ENCODE results near the gene REEP6. TPM values are rescaled to one million over a fixed set of nuclear protein-coding genes. Genes with fewer than 3 reads are reported as not detected.

Gene REEP6
- total and polyA plus RNA-seq, 2 donors (not counting 1 experiment from before 2014, with no cell fraction given): 0.47 to 0.99 TPM

DNA sequence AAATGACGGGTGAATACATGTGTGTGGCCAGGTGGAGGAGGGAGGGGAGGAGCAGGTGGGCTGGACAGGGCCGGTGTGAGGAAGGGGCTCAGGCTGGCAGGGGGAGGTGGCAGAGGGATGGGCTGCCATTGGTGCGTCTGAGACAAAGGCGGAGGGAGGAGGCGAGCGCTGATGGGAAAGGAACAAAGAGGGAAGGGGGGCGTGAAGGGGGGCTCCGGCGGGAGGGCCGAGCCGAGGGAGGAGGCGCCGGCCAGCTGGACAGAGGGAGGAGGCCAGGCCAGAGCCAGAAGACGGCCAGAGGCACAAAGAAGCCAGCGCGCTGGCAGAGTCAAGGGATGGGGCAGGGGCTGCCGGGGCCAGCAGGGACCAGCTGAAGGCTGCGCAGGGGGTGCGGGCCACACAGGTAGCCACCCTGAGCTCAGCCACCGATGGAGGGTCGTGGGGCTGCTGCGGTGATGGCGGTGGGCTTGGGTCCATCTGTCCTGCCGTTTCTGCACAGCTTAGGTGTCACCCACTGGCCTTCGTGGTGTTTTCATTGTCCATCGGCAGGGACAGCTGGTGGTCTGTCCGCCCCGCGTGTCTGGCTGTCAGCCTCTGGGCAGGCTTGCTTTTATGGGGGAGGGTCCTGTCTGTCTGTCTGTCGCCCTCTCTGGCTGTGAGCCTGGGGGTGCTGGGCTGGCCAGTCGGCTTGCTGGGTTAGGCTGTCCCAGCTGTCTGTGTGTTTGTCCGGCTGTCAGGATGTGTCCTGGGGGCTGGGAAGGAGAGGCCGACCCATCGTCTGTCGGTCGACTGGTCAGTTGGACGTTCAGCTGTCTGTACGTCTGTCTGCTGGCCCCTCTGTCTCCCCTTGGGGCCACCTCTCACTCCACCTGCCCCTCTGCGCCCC, 38.8 kb upstream of the REEP6 start:
- peaks cover 68% of the 10 kb centered on the region for H3K27me3 ChIP-seq (ENCODE audit: control insufficient read depth, insufficient read depth, low read length)
- no peak overlapping the region for H3K4me2 ChIP-seq (ENCODE audit: extremely low read depth, insufficient read depth, low read length)

DNA sequence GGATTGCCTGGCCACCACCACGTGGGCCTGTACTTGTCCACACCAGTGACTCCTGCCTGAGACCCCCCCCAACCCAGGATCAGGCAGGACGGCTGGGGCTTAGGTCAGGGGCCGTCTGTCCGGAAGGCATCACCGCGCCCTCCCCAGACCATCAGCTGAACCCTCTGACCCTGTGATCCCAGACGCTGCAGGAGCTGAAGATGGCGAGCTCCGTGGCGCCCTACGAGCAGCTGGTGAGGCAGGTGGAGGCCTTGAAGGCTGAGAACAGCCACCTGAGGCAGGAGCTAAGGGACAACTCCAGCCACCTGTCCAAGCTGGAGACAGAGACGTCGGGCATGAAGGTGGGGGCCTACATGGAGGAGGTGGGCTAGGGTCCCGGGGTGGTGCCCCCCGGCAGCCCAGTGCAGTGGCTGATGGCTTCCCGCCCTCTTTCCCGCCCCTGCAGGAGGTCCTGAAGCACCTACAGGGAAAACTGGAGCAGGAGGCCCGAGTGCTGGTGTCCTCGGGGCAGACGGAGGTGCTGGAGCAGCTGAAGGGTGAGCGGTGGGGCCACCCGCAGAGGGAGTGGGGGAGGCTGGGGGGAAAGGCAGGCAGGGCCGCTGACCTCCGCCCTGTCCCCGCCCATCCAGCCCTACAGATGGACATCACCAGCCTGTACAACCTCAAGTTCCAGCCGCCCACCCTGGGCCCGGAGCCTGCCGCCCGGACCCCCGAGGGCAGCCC, 38.0 kb upstream of the REEP6 start:
- no peak overlapping the region for H2AFZ ChIP-seq (ENCODE audit: low read length)
- H3K4me3 ChIP-seq (replicated peaks in 1 of 4; ENCODE audit: control extremely low read depth in 1 of 4, insufficient read depth in 1 of 4, low read depth in 3 of 4, low read length in 4 of 4): no peak overlapping the region
- no peaks in the 10 kb centered on the region for H3K9me3 ChIP-seq (ENCODE audit: control insufficient read depth, insufficient read depth, low read depth, low read length)
- H3K36me3 ChIP-seq (ENCODE audit: control insufficient read depth, insufficient read depth, low read length): no peaks in the 10 kb centered on the region
- no peak for DNase-seq (ENCODE audit: low read depth in 2 of 2)
- no peak overlapping the region for H3K27ac ChIP-seq (ENCODE audit: insufficient read depth, low read length)
- no peak for TF ChIP-seq EZH2 (IDR thresholded peaks at IDR 0.05; ENCODE audit: low read length, missing control alignments)
- TF ChIP-seq, protein P1, sequence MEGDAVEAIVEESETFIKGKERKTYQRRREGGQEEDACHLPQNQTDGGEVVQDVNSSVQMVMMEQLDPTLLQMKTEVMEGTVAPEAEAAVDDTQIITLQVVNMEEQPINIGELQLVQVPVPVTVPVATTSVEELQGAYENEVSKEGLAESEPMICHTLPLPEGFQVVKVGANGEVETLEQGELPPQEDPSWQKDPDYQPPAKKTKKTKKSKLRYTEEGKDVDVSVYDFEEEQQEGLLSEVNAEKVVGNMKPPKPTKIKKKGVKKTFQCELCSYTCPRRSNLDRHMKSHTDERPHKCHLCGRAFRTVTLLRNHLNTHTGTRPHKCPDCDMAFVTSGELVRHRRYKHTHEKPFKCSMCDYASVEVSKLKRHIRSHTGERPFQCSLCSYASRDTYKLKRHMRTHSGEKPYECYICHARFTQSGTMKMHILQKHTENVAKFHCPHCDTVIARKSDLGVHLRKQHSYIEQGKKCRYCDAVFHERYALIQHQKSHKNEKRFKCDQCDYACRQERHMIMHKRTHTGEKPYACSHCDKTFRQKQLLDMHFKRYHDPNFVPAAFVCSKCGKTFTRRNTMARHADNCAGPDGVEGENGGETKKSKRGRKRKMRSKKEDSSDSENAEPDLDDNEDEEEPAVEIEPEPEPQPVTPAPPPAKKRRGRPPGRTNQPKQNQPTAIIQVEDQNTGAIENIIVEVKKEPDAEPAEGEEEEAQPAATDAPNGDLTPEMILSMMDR (conservative IDR thresholded peaks at IDR 0.05 in 1 of 2, IDR thresholded peaks at IDR 0.05 in 1 of 2; ENCODE audit: low read depth in 1 of 2, low read length in 2 of 2): no peak
- peaks cover 64% of the 10 kb centered on the region for H3K27me3 ChIP-seq (ENCODE audit: control insufficient read depth, insufficient read depth, low read length)
- H3K4me1 ChIP-seq (ENCODE audit: control insufficient read depth, extremely low read depth, insufficient read depth, low read length): peaks cover 3% of the 10 kb centered on the region
- no peak overlapping the region for H3K4me2 ChIP-seq (ENCODE audit: extremely low read depth, insufficient read depth, low read length)
- H3K79me2 ChIP-seq (ENCODE audit: control insufficient read depth, insufficient read depth, low read length): no peaks in the 10 kb centered on the region
- H4K20me1 ChIP-seq (ENCODE audit: control insufficient read depth, extremely low read depth, insufficient read depth, low read length): no peaks in the 10 kb centered on the region
- no peak overlapping the region for H3K9ac ChIP-seq (ENCODE audit: insufficient read depth, low read length)

More for the DNA sequence above, 38.8 kb upstream of the REEP6 start:
- Histone ChIP-seq H3K9ac (ENCODE audit: insufficient read depth, low read length) (no peak overlapping the region), H4K20me1 (ENCODE audit: control insufficient read depth, extremely low read depth, insufficient read depth, low read length) (no peaks in the 10 kb centered on the region), H3K27ac (ENCODE audit: insufficient read depth, low read length) (no peak overlapping the region), H3K36me3 (ENCODE audit: control insufficient read depth, insufficient read depth, low read length) (no peaks in the 10 kb centered on the region), H3K4me1 (ENCODE audit: control insufficient read depth, extremely low read depth, insufficient read depth, low read length) (peaks cover 3% of the 10 kb centered on the region), H3K4me3 (replicated peaks in 1 of 4; ENCODE audit: control extremely low read depth in 1 of 4, insufficient read depth in 1 of 4, low read depth in 3 of 4, low read length in 4 of 4) (no peak overlapping the region), H3K79me2 (ENCODE audit: control insufficient read depth, insufficient read depth, low read length) (no peaks in the 10 kb centered on the region), H3K9me3 (ENCODE audit: control insufficient read depth, insufficient read depth, low read depth, low read length) (no peaks in the 10 kb centered on the region), H2AFZ (ENCODE audit: low read length) (no peak overlapping the region)
- TF ChIP-seq EZH2 (IDR thresholded peaks at IDR 0.05; ENCODE audit: low read length, missing control alignments): peak; percentile 91
- TF ChIP-seq, protein P1 (conservative IDR thresholded peaks at IDR 0.05 in 1 of 2, IDR thresholded peaks at IDR 0.05 in 1 of 2; ENCODE audit: low read depth in 1 of 2, low read length in 2 of 2): no peak
- DNase-seq (ENCODE audit: low read depth in 2 of 2): no peak
